Spleen (tissue), 7 donors: ENCODE results near the gene SIRT2.
A peak's percentile ranks its signal among the peaks of the same experiment; 100 is the strongest.

ENCODE experiments used
- POLR2AphosphoS5 ChIP-seq, 3 donors: sonication (generic); formaldehyde crosslinking; IDR thresholded peaks; one replicate each; pipeline ENCODE4 v1.5.1; 2017; ENCODE audit warnings: antibody characterized with exemption in 3 of 3
- TF ChIP-seq, protein P1 (sequence below), 11 experiments: fragments of 200-600 bp in 7 of 11; fragments of 450-650 bp in 4 of 11; sonication (generic) in 4 of 11; IDR thresholded peaks in 8 of 11; conservative IDR thresholded peaks in 3 of 11; 1 replicate in 7 of 11; 2 replicates in 4 of 11; pipeline versions ENCODE4 v1.4.0 to v1.8.0; 2016 to 2021; ENCODE audit warnings: antibody characterized with exemption in 11 of 11, inconsistent platforms in 4 of 11, mild to moderate bottlenecking in 1 of 11
- donor health status: DM: no; HTN: no; CAD: no; lungs with moderate emphysema.
- donor health status: DM: no; HTN: no; CAD: no.
- donor health status: DM: no; HTN: no; CAD: no.

DNA sequence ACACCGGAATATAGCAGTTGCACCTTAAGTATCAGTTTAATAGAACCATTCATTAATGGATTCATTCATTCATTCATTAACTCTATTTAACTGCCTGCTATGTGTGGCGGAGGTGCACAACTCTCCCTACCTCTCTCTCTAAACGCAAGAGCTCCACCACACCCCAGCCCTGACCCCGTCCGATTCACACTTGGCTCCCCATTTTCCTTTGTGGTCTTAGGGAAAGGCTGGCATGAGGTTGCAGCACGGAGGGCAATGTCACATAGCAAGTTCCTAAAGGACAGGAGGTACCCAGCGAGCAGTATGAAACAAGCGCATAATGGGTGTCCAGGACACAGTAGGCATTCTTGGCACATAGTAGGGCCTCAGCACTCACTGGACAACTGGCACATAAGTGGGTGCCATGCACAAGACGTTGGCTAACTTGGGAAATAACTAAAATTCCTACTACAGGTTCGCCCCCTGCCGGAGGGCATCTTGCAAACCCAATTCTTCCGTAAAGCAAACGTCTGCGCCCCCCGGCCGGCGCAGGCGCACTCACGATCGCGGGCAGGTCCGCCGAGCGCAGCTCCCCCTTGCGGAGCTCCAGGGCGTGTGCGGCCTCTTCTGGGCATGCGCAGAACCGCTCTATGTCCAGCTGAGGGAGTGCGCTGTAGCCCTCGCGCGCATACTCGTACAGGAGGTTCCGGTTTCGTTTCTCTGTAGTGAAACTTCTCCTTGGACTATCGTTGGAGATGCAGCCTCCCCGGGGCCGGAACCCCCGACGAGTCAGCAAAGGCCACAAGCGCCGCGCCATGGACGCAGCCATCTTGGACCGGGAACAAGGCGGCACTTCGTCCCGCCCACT, 30.7 kb upstream of the SIRT2 start, which contains the start of gene SARS2:
- TF ChIP-seq, protein P1, sequence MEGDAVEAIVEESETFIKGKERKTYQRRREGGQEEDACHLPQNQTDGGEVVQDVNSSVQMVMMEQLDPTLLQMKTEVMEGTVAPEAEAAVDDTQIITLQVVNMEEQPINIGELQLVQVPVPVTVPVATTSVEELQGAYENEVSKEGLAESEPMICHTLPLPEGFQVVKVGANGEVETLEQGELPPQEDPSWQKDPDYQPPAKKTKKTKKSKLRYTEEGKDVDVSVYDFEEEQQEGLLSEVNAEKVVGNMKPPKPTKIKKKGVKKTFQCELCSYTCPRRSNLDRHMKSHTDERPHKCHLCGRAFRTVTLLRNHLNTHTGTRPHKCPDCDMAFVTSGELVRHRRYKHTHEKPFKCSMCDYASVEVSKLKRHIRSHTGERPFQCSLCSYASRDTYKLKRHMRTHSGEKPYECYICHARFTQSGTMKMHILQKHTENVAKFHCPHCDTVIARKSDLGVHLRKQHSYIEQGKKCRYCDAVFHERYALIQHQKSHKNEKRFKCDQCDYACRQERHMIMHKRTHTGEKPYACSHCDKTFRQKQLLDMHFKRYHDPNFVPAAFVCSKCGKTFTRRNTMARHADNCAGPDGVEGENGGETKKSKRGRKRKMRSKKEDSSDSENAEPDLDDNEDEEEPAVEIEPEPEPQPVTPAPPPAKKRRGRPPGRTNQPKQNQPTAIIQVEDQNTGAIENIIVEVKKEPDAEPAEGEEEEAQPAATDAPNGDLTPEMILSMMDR (IDR thresholded peaks at IDR 0.05 in 8 of 11, conservative IDR thresholded peaks at IDR 0.05 in 3 of 11), result peak; percentile 99 to 100 (median 100)
- TF ChIP-seq POLR2AphosphoS5 (IDR thresholded peaks at IDR 0.05), result peak in 1 of 3 donors; percentile 90
